HG03520 (cell line): ENCODE results near the gene TTC22.

ENCODE experiments used
- ATAC-seq: cut with Tn5 transposase; IDR thresholded peaks from one replicate; pipeline ENCODE4 v1.9.1; 2021; ENCODE audit warnings: mild to moderate bottlenecking, moderate library complexity; ENCODE audit not compliant: unreplicated experiment

The TTC22 gene

GRCh38 chr1:54800899-54801759, at the start of gene TTC22:
Gene TTC22 (minus strand): TSS chr1:54801323. CDS start chr1:54801163, 160 bp downstream.
- ATAC-seq = peak; percentile 82

- no peak for ATAC-seq
Measured at GRCh38 chr1:54850737-54851136, 49.6 kb upstream of the TTC22 start.

- ATAC-seq = no peak
Measured at GRCh38 chr1:54850069-54850730, 49.1 kb upstream of the TTC22 start.

- no peak for ATAC-seq
Measured at GRCh38 chr1:54849219-54850068, 48.3 kb upstream of the TTC22 start.

GRCh38 chr1:54848134-54848948, 47.2 kb upstream of the TTC22 start:
- no peak for ATAC-seq

GRCh38 chr1:54846716-54847284, 45.7 kb upstream of the TTC22 start:
- ATAC-seq = no peak

GRCh38 chr1:54846301-54846700, 45.2 kb upstream of the TTC22 start:
- no peak for ATAC-seq

GRCh38 chr1:54845772-54846171, 44.6 kb upstream of the TTC22 start:
- ATAC-seq = no peak

- ATAC-seq = no peak
Measured at GRCh38 chr1:54844564-54844963, 43.4 kb upstream of the TTC22 start.

- no peak for ATAC-seq
Measured at GRCh38 chr1:54843449-54843848, 42.3 kb upstream of the TTC22 start.

- ATAC-seq = no peak
Measured at GRCh38 chr1:54842963-54843362, 41.8 kb upstream of the TTC22 start.

GRCh38 chr1:54842206-54842915, 41.2 kb upstream of the TTC22 start:
- no peak for ATAC-seq

GRCh38 chr1:54839824-54840223, 38.7 kb upstream of the TTC22 start:
- ATAC-seq = no peak

GRCh38 chr1:54838565-54839180, 37.5 kb upstream of the TTC22 start:
- ATAC-seq = no peak

GRCh38 chr1:54837002-54837853, 36.1 kb upstream of the TTC22 start:
- ATAC-seq = no peak

- ATAC-seq = no peak
Measured at GRCh38 chr1:54836594-54836993, 35.5 kb upstream of the TTC22 start.

GRCh38 chr1:54835970-54836369, 34.8 kb upstream of the TTC22 start:
- no peak for ATAC-seq
